ENCODE results near the gene PRSS33.

Gene PRSS33

GRCh38 chr16:2815299-2815771 is 28.0 kb upstream of the PRSS33 start:
- H3K27me3 Mint-ChIP-seq (ENCODE audit: low read depth, poor library complexity): peaks cover 40% of the 10 kb centered on the region
- TF ChIP-seq, protein P1, sequence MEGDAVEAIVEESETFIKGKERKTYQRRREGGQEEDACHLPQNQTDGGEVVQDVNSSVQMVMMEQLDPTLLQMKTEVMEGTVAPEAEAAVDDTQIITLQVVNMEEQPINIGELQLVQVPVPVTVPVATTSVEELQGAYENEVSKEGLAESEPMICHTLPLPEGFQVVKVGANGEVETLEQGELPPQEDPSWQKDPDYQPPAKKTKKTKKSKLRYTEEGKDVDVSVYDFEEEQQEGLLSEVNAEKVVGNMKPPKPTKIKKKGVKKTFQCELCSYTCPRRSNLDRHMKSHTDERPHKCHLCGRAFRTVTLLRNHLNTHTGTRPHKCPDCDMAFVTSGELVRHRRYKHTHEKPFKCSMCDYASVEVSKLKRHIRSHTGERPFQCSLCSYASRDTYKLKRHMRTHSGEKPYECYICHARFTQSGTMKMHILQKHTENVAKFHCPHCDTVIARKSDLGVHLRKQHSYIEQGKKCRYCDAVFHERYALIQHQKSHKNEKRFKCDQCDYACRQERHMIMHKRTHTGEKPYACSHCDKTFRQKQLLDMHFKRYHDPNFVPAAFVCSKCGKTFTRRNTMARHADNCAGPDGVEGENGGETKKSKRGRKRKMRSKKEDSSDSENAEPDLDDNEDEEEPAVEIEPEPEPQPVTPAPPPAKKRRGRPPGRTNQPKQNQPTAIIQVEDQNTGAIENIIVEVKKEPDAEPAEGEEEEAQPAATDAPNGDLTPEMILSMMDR (IDR thresholded peaks at IDR 0.05): no peak
- no peak overlapping the region for H3K27ac Mint-ChIP-seq
- no peaks in the 10 kb centered on the region for H3K9me3 Mint-ChIP-seq
- H3K36me3 Mint-ChIP-seq (ENCODE audit: low read depth): no peaks in the 10 kb centered on the region
- no peak for DNase-seq
- peaks cover 6% of the 10 kb centered on the region for H3K4me1 Mint-ChIP-seq
- H3K4me3 Mint-ChIP-seq: no peak overlapping the region

DNA sequence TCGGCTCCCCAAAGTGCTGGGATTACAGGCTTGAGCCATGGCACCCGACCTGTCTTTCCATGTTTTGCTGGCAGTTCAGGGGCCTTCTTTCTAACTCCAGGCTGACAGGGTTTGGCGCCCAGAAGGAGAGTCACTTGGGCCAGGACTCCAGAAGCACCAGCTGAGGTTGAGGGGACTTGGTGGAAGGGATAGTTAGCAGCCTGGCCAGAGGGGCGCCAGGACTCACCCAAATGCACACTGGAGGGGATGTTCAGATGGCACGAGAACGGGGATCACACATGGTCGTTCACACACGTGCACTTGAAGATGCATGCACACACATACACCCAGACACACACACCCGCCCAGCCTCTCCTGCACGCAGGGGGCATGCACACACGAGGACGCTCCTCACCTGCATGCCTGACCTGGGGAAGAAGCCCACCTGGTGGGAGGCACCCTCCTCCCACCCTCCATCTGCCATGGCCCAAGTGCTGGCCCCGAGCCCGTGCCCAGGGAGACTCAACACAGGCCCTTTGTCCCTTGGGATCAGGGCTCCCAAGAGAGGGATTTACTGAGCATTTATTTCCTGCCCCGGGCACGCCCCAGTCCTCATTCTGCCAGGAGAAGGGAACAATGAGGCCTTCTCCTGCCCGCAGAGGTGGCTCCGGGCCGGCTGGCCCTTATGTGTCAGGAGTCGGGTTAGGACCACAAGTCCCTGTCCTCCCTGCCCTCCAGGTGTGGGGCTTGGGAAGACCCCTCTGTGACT is 27.4 kb upstream of the PRSS33 start:
- Mint-ChIP-seq H3K9me3 (no peaks in the 10 kb centered on the region), H3K4me3 (no peak overlapping the region), H3K27me3 (ENCODE audit: low read depth, poor library complexity) (peaks cover 46% of the 10 kb centered on the region), H3K4me1 (peaks cover 6% of the 10 kb centered on the region), H3K36me3 (ENCODE audit: low read depth) (no peaks in the 10 kb centered on the region), H3K27ac (no peak overlapping the region)
- DNase-seq: no peak
- TF ChIP-seq, protein P1 (IDR thresholded peaks at IDR 0.05): no peak

DNA sequence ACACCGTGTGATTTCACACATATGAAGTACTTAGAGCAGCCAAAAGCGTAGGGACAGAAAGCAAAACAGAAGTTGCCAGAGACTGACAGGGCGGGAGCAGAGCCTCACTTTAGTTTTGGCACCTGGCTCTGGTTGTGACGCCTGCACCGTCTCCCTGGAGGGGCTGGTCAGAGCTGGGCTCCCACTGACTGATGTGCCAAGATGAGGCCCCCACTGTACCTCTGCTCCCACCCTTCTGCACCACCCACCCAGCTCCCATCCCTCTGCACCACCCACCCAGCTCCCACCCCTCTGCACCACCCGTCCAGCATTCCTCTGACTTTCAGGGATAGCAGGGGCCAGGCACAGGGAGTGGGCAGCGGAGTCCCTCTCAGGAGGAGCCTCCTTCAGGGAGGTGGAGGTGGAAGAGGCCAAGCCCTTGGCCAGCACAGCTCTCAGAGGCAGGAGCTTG is 26.4 kb upstream of the PRSS33 start:
- Mint-ChIP-seq H3K9me3 (peaks cover 8% of the 10 kb centered on the region), H3K36me3 (ENCODE audit: low read depth) (no peaks in the 10 kb centered on the region), H3K27me3 (ENCODE audit: low read depth, poor library complexity) (peaks cover 54% of the 10 kb centered on the region), H3K4me3 (no peak overlapping the region), H3K27ac (no peak overlapping the region), H3K4me1 (peaks cover 6% of the 10 kb centered on the region)
- TF ChIP-seq, protein P1 (IDR thresholded peaks at IDR 0.05): no peak
- DNase-seq: no peak

- H3K36me3 Mint-ChIP-seq (ENCODE audit: low read depth): no peaks in the 10 kb centered on the region
- peaks cover 21% of the 10 kb centered on the region for H3K9me3 Mint-ChIP-seq
- peaks cover 67% of the 10 kb centered on the region for H3K27me3 Mint-ChIP-seq (ENCODE audit: low read depth, poor library complexity)
Measured at GRCh38 chr16:2811703-2812471, 24.5 kb upstream of the PRSS33 start.

GRCh38 chr16:2810651-2811050 is 23.3 kb upstream of the PRSS33 start:
- TF ChIP-seq, protein P1 (IDR thresholded peaks at IDR 0.05): no peak
- DNase-seq: no peak
- no peak overlapping the region for H3K27ac Mint-ChIP-seq
- H3K4me1 Mint-ChIP-seq: peaks cover 4% of the 10 kb centered on the region
- no peaks in the 10 kb centered on the region for H3K36me3 Mint-ChIP-seq (ENCODE audit: low read depth)
- no peak overlapping the region for H3K4me3 Mint-ChIP-seq
- H3K9me3 Mint-ChIP-seq: peaks cover 25% of the 10 kb centered on the region
- peaks cover 73% of the 10 kb centered on the region for H3K27me3 Mint-ChIP-seq (ENCODE audit: low read depth, poor library complexity)

More at GRCh38 chr16:2811703-2812471, 24.5 kb upstream of the PRSS33 start:
- Mint-ChIP-seq H3K4me1 (peaks cover 6% of the 10 kb centered on the region), H3K4me3 (no peak overlapping the region), H3K27ac (no peak overlapping the region)
- TF ChIP-seq, protein P1 (IDR thresholded peaks at IDR 0.05): no peak
- DNase-seq: no peak
